Tibial artery (tissue), 4 donors: Measurements from ENCODE around the gene RBM25.

Experiments
- DNase-seq, 2 donors: peaks; one replicate each; pipeline ENCODE4 v3.0.0-alpha.2; 2019
- H3K27ac ChIP-seq, 2 donors: fragments of 200-600 bp; sonication (generic) in 1 of 2; 1 replicate in 1 of 2; 2 replicates in 1 of 2; pipeline ENCODE4 v1.5.1; 2018 to 2019; ENCODE audit warnings: mild to moderate bottlenecking in 1 of 2
- H3K27me3 ChIP-seq, 2 donors: fragments of 200-600 bp; sonication (generic) in 1 of 2; one replicate each; pipeline versions ENCODE4 v1.5.1 to v1.6.0; 2016 to 2019
- H3K36me3 ChIP-seq, 3 donors: fragments of 200-600 bp; sonication (generic) in 2 of 3; one replicate each; pipeline ENCODE4 v1.5.1; 2016 to 2019; ENCODE audit warnings: mild to moderate bottlenecking in 2 of 3
- H3K4me1 ChIP-seq, 4 donors: fragments of 200-600 bp; sonication (generic) in 2 of 4; 1 replicate in 3 of 4; 2 replicates in 1 of 4; pipeline ENCODE4 v1.5.1; 2016 to 2019
- H3K4me3 ChIP-seq, 2 donors: fragments of 200-600 bp; sonication (generic) in 1 of 2; 1 replicate in 1 of 2; 2 replicates in 1 of 2; pipeline ENCODE4 v1.5.1; 2018 to 2019; ENCODE audit warnings: mild to moderate bottlenecking in 2 of 2
- H3K9me3 ChIP-seq, 3 donors: fragments of 200-600 bp; sonication (generic) in 1 of 3; one replicate each; pipeline ENCODE4 v1.5.1; 2016 to 2019
- intact Hi-C: fragments of 100-400 bp; cut with DNase I; formaldehyde crosslinking; loops from one replicate; pipeline ENCODE4 v1.15.0; 2023; ENCODE audit warnings: low total_unique reads
- TF ChIP-seq, protein P1 (sequence below), 2 experiments: fragments of 200-600 bp in 1 of 2; fragments of 450-650 bp in 1 of 2; IDR thresholded peaks; one replicate each; pipeline ENCODE4 v1.5.1; 2017 to 2019; ENCODE audit warnings: antibody characterized with exemption in 2 of 2, mild to moderate bottlenecking in 1 of 2, moderate library complexity in 1 of 2

RBM25 gene

DNA sequence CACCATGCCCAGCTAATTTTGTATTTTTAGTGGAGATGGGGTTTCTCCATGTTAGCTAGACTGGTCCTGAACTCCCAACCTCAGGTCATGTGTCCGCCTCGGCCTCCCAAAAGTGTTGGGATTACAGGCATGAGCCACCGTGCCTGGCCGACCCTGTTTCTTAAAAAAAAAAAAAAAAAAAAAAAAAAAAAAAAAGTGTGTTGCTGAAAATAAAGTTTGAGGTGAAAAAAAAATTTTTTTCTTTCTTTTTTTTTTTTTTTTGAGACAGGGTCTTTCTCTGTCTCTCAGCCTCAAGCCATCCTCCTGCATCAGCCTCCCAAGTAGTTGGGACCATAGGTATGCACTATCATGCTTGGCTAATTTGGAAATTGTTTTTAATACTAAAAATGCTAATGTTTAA is 11.3 kb downstream of the RBM25 start:
- intact Hi-C loops = loop anchor here (10.0 kb wide), 1 partner anchor 55 kb away; no protein-coding TSS in a partner anchor
- DNase-seq = no peak
- peaks cover 0 to 31% (median 10%) of the 10 kb centered on the region in 4 donors for H3K4me1 ChIP-seq
- no peaks in the 10 kb centered on the region for H3K9me3 ChIP-seq
- TF ChIP-seq, protein P1, sequence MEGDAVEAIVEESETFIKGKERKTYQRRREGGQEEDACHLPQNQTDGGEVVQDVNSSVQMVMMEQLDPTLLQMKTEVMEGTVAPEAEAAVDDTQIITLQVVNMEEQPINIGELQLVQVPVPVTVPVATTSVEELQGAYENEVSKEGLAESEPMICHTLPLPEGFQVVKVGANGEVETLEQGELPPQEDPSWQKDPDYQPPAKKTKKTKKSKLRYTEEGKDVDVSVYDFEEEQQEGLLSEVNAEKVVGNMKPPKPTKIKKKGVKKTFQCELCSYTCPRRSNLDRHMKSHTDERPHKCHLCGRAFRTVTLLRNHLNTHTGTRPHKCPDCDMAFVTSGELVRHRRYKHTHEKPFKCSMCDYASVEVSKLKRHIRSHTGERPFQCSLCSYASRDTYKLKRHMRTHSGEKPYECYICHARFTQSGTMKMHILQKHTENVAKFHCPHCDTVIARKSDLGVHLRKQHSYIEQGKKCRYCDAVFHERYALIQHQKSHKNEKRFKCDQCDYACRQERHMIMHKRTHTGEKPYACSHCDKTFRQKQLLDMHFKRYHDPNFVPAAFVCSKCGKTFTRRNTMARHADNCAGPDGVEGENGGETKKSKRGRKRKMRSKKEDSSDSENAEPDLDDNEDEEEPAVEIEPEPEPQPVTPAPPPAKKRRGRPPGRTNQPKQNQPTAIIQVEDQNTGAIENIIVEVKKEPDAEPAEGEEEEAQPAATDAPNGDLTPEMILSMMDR (IDR thresholded peaks at IDR 0.05) = no peak
- no peaks in the 10 kb centered on the region for H3K27me3 ChIP-seq
- no peak overlapping the region for H3K4me3 ChIP-seq
- no peak overlapping the region for H3K27ac ChIP-seq
- H3K36me3 ChIP-seq = peaks cover 19 to 37% (median 35%) of the 10 kb centered on the region in 3 donors

DNA sequence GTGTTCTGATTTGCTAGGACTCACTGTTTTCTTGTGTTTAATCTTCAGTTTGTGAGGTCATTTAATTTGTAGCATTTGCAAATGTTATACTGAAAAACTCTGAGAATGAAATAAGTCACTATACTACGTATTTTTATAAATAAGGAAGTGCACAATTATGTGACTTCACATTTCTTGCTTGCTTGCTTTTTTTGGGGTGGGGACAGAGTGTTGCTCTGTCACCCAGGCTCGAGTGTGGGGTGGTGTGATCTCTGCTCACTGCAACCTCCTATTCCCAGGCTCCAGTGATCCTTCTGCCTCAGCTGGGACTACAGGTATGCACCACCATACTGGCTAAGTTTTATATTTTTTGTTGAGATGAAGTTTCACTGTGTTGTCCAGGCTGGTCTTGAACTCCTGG is 32.7 kb downstream of the RBM25 start:
- no peak for DNase-seq
- TF ChIP-seq, protein P1 (IDR thresholded peaks at IDR 0.05) = no peak
- H3K9me3 ChIP-seq = no peaks in the 10 kb centered on the region
- intact Hi-C loops = no loop called here
- no peak overlapping the region for H3K4me3 ChIP-seq
- no peaks in the 10 kb centered on the region for H3K27me3 ChIP-seq
- H3K4me1 ChIP-seq = no peaks in the 10 kb centered on the region
- H3K36me3 ChIP-seq = peaks cover 54 to 64% (median 60%) of the 10 kb centered on the region in 3 donors
- no peak overlapping the region for H3K27ac ChIP-seq

DNA sequence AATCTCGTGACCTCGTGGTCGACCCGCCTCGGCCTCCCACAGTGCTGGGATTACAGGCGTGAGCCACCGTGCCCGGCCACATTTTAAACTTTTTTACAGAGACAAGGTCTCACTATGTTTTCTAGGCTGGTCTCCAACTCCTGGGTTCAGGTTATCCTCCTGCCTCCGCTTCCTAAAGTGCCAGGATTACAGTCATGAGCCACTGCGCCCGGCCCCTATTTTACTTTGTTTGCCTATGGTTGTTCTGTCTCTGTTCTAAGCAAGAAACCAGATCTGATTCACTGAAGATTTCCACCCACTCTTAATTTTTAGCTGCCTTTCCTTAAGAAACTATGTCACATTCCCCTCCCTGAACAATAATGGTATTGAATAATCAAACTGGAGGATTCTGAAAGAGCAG is 39.1 kb downstream of the RBM25 start:
- intact Hi-C loops = no loop called here
- Histone ChIP-seq H3K27me3 (no peaks in the 10 kb centered on the region), H3K36me3 (peaks cover 45 to 60% (median 58%) of the 10 kb centered on the region in 3 donors), H3K27ac (no peak overlapping the region), H3K9me3 (no peaks in the 10 kb centered on the region), H3K4me1 (no peaks in the 10 kb centered on the region), H3K4me3 (no peak overlapping the region)
- TF ChIP-seq, protein P1 (IDR thresholded peaks at IDR 0.05) = no peak
- DNase-seq = no peak

GRCh38 chr14:73100334-73100733 is 42.0 kb downstream of the RBM25 start:
- intact Hi-C loops = no loop called here
- no peak for DNase-seq
- no peak overlapping the region for H3K4me3 ChIP-seq
- H3K27ac ChIP-seq = no peak overlapping the region
- TF ChIP-seq, protein P1 (IDR thresholded peaks at IDR 0.05) = no peak
- H3K9me3 ChIP-seq = no peaks in the 10 kb centered on the region
- peaks cover 61 to 80% (median 78%) of the 10 kb centered on the region in 3 donors for H3K36me3 ChIP-seq
- H3K27me3 ChIP-seq = no peaks in the 10 kb centered on the region
- H3K4me1 ChIP-seq = no peaks in the 10 kb centered on the region

GRCh38 chr14:73102806-73103497 is 44.6 kb downstream of the RBM25 start:
- DNase-seq = no peak
- TF ChIP-seq, protein P1 (IDR thresholded peaks at IDR 0.05) = no peak
- Histone ChIP-seq H3K27ac (no peak overlapping the region), H3K9me3 (no peaks in the 10 kb centered on the region), H3K36me3 (peaks cover 70 to 95% (median 78%) of the 10 kb centered on the region in 3 donors), H3K27me3 (no peaks in the 10 kb centered on the region), H3K4me3 (no peak overlapping the region), H3K4me1 (no peaks in the 10 kb centered on the region)
- intact Hi-C loops = no loop called here
